ENCODE results near the gene NBEA.

Gene NBEA

GRCh38 chr13:35292329-35292728, 350.3 kb downstream of the NBEA start:
- DNase-seq = no peak

GRCh38 chr13:35293579-35294226, 351.6 kb downstream of the NBEA start:
- DNase-seq = no peak

- no peak for DNase-seq
Measured at GRCh38 chr13:35309706-35310105, 367.6 kb downstream of the NBEA start.

GRCh38 chr13:35332134-35332533, 390.1 kb downstream of the NBEA start:
- DNase-seq = no peak

GRCh38 chr13:35333157-35333556, 391.1 kb downstream of the NBEA start:
- no peak for DNase-seq

GRCh38 chr13:35342440-35342839, 400.4 kb downstream of the NBEA start:
- no peak for DNase-seq

- DNase-seq = no peak
Measured at GRCh38 chr13:35343417-35343816, 401.3 kb downstream of the NBEA start.

GRCh38 chr13:35345992-35346391, 403.9 kb downstream of the NBEA start:
- no peak for DNase-seq

GRCh38 chr13:35346494-35346893, 404.4 kb downstream of the NBEA start:
- no peak for DNase-seq

- no peak for DNase-seq
Measured at GRCh38 chr13:35347679-35348205, 405.7 kb downstream of the NBEA start.

- DNase-seq = no peak
Measured at GRCh38 chr13:35349052-35349451, 407.0 kb downstream of the NBEA start.

- no peak for DNase-seq
Measured at GRCh38 chr13:35349673-35350278, 407.7 kb downstream of the NBEA start.

- no peak for DNase-seq
Measured at GRCh38 chr13:35354285-35354684, 412.2 kb downstream of the NBEA start.

GRCh38 chr13:35354882-35355281, 412.8 kb downstream of the NBEA start:
- DNase-seq = no peak

GRCh38 chr13:35356572-35356971, 414.5 kb downstream of the NBEA start:
- DNase-seq = no peak

- no peak for DNase-seq
Measured at GRCh38 chr13:35365883-35366282, 423.8 kb downstream of the NBEA start.

GRCh38 chr13:35367586-35367985, 425.5 kb downstream of the NBEA start:
- no peak for DNase-seq

- no peak for DNase-seq
Measured at GRCh38 chr13:35378939-35379338, 436.9 kb downstream of the NBEA start.

GRCh38 chr13:35379663-35380062, 437.6 kb downstream of the NBEA start:
- no peak for DNase-seq

- DNase-seq = no peak
Measured at GRCh38 chr13:35387682-35388250, 445.7 kb downstream of the NBEA start.

GRCh38 chr13:35388441-35389355, 446.6 kb downstream of the NBEA start:
- DNase-seq = no peak

- DNase-seq = no peak
Measured at GRCh38 chr13:35389535-35389934, 447.5 kb downstream of the NBEA start.

- DNase-seq = no peak
Measured at GRCh38 chr13:35392768-35393167, 450.7 kb downstream of the NBEA start.

Measured in SW 1271 (cell line).